Immature natural killer cell (primary cell): Measurements from ENCODE around the gene MCRIP1. TPM values are rescaled to one million over a fixed set of nuclear protein-coding genes. Genes with fewer than 3 reads are reported as not detected.

Experiments used
- DNase-seq, 3 donors: peaks; one replicate each; pipeline ENCODE4 v3.0.0; 2022; ENCODE audit warnings: mixed read lengths in 1 of 3
- H3K27ac Mint-ChIP-seq, 6 donors: one replicate each; pipeline ENCODE4 v1.8.0; 2020; ENCODE audit warnings: mixed read lengths in 6 of 6, mild to moderate bottlenecking in 5 of 6, inconsistent platforms in 4 of 6, moderate library complexity in 3 of 6
- H3K27me3 Mint-ChIP-seq, 3 donors: one replicate each; pipeline ENCODE4 v1.8.0; 2020 to 2021; ENCODE audit warnings: low read depth in 3 of 3, mild to moderate bottlenecking in 3 of 3, mixed read lengths in 3 of 3, moderate library complexity in 3 of 3, inconsistent platforms in 1 of 3
- H3K36me3 Mint-ChIP-seq, 3 donors: one replicate each; pipeline ENCODE4 v1.8.0; 2020; ENCODE audit warnings: mixed read lengths in 3 of 3, inconsistent platforms in 2 of 3, mild to moderate bottlenecking in 2 of 3
- H3K4me1 Mint-ChIP-seq, 2 donors: one replicate each; pipeline ENCODE4 v1.8.0; 2020; ENCODE audit warnings: inconsistent platforms in 2 of 2, mild to moderate bottlenecking in 2 of 2, mixed read lengths in 2 of 2, moderate library complexity in 1 of 2
- H3K4me3 Mint-ChIP-seq, 5 donors: one replicate each; pipeline ENCODE4 v1.8.0; 2020; ENCODE audit warnings: mild to moderate bottlenecking in 5 of 5, mixed read lengths in 5 of 5, inconsistent platforms in 3 of 5, moderate library complexity in 3 of 5
- H3K9me3 Mint-ChIP-seq, 6 donors: one replicate each; pipeline ENCODE4 v1.8.0; 2020; ENCODE audit warnings: mild to moderate bottlenecking in 6 of 6, mixed read lengths in 6 of 6, inconsistent platforms in 4 of 6, moderate library complexity in 3 of 6
- polyA plus RNA-seq, 3 donors: library from polyadenylated mRNA; unstranded; fragments of 300-500 nt; fragmentation: Illumina TruSeq; gene quantifications; one replicate each; pipeline ENCODE4 v1.2.3, GENCODE V29; 2021

The MCRIP1 gene
- polyA plus RNA-seq, 3 donors from 2014 or later = 112 to 178 (median 124) TPM

GRCh38 chr17:81831563-81831956 lies 1.5 kb downstream of the MCRIP1 start:
- peaks cover 6 to 14% (median 9%) of the 10 kb centered on the region in 3 donors for H3K27me3 Mint-ChIP-seq
- DNase-seq = peak in 1 of 3 donors; percentile 20
- H3K36me3 Mint-ChIP-seq = no peaks in the 10 kb centered on the region
- peak overlapping the region; percentile 86 to 93 (median 92) for H3K4me3 Mint-ChIP-seq
- peaks cover 0 to 2% (median 0%) of the 10 kb centered on the region in 6 donors for H3K9me3 Mint-ChIP-seq
- peaks cover 22 to 29% of the 10 kb centered on the region in 2 donors for H3K4me1 Mint-ChIP-seq
- H3K27ac Mint-ChIP-seq = peak overlapping the region; percentile 91 to 98 (median 94)

- DNase-seq = no peak
- Mint-ChIP-seq H3K9me3 (peaks cover 0 to 2% (median 0%) of the 10 kb centered on the region in 6 donors), H3K27ac (peak overlapping the region in 1 of 6 donors; percentile 35), H3K4me1 (peaks cover 27 to 34% of the 10 kb centered on the region in 2 donors), H3K36me3 (no peaks in the 10 kb centered on the region), H3K27me3 (peaks cover 6 to 14% (median 8%) of the 10 kb centered on the region in 3 donors), H3K4me3 (no peak overlapping the region)
These were observed 3.2 kb downstream of the MCRIP1 start for GRCh38 chr17:81829858-81830257.

- H3K4me1 Mint-ChIP-seq = peaks cover 27 to 32% of the 10 kb centered on the region in 2 donors
- no peak overlapping the region for H3K4me3 Mint-ChIP-seq
- peaks cover 6 to 9% (median 8%) of the 10 kb centered on the region in 3 donors for H3K27me3 Mint-ChIP-seq
- H3K9me3 Mint-ChIP-seq = peaks cover 0 to 2% (median 0%) of the 10 kb centered on the region in 6 donors
- H3K27ac Mint-ChIP-seq = peak overlapping the region in 1 of 6 donors; percentile 62
- no peaks in the 10 kb centered on the region for H3K36me3 Mint-ChIP-seq
- DNase-seq = no peak
These were observed 4.4 kb downstream of the MCRIP1 start for GRCh38 chr17:81828656-81829055.

- no peak for DNase-seq
- Mint-ChIP-seq H3K27me3 (peaks cover 0 to 4% (median 0%) of the 10 kb centered on the region in 3 donors), H3K36me3 (no peaks in the 10 kb centered on the region), H3K9me3 (peaks cover 0 to 2% (median 0%) of the 10 kb centered on the region in 6 donors), H3K4me1 (peaks cover 11 to 16% of the 10 kb centered on the region in 2 donors), H3K4me3 (no peak overlapping the region), H3K27ac (peak overlapping the region in 1 of 6 donors; percentile 69)
These were observed 7.1 kb downstream of the MCRIP1 start for GRCh38 chr17:81825841-81826466.

- Mint-ChIP-seq H3K4me3 (no peak overlapping the region), H3K4me1 (peaks cover 11 to 12% of the 10 kb centered on the region in 2 donors), H3K27me3 (peaks cover 0 to 2% (median 0%) of the 10 kb centered on the region in 3 donors), H3K36me3 (no peaks in the 10 kb centered on the region), H3K27ac (no peak overlapping the region), H3K9me3 (peaks cover 0 to 2% (median 0%) of the 10 kb centered on the region in 6 donors)
- no peak for DNase-seq
These were observed 8.5 kb downstream of the MCRIP1 start for GRCh38 chr17:81824595-81824994.

GRCh38 chr17:81823820-81824550 lies 9.1 kb downstream of the MCRIP1 start:
- H3K36me3 Mint-ChIP-seq = no peaks in the 10 kb centered on the region
- H3K4me1 Mint-ChIP-seq = peaks cover 9 to 11% of the 10 kb centered on the region in 2 donors
- H3K27me3 Mint-ChIP-seq = peaks cover 0 to 2% (median 0%) of the 10 kb centered on the region in 3 donors
- H3K4me3 Mint-ChIP-seq = no peak overlapping the region
- no peak for DNase-seq
- no peak overlapping the region for H3K27ac Mint-ChIP-seq
- H3K9me3 Mint-ChIP-seq = peaks cover 0 to 2% (median 0%) of the 10 kb centered on the region in 6 donors

GRCh38 chr17:81822996-81823819 lies 9.9 kb downstream of the MCRIP1 start:
- no peak overlapping the region for H3K27ac Mint-ChIP-seq
- DNase-seq = no peak
- H3K36me3 Mint-ChIP-seq = no peaks in the 10 kb centered on the region
- H3K4me3 Mint-ChIP-seq = no peak overlapping the region
- H3K9me3 Mint-ChIP-seq = peaks cover 0 to 1% (median 0%) of the 10 kb centered on the region in 6 donors
- peaks cover 0 to 2% (median 0%) of the 10 kb centered on the region in 3 donors for H3K27me3 Mint-ChIP-seq
- H3K4me1 Mint-ChIP-seq = peaks cover 5 to 6% of the 10 kb centered on the region in 2 donors

DNA sequence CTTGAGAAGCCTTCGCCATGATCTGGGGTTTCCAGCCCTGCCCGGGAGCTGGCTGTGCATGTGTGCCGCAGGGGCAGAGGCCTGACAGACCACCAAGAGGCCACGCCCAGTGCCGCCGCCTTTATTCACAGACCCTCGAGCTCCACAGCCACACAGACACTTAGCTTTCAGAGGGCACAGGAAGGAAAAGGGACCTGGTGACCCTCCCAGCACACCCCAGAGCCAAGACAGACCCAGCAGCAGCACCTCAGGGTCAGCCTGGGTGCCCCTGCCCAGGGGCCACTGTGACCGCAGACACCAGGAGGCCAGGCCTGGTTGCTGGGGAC lies 10.8 kb downstream of the MCRIP1 start:
- DNase-seq = no peak
- Mint-ChIP-seq H3K27ac (no peak overlapping the region), H3K27me3 (peaks cover 0 to 3% (median 2%) of the 10 kb centered on the region in 3 donors), H3K4me3 (no peak overlapping the region), H3K4me1 (peaks cover 5 to 6% of the 10 kb centered on the region in 2 donors), H3K36me3 (no peaks in the 10 kb centered on the region), H3K9me3 (no peaks in the 10 kb centered on the region)

GRCh38 chr17:81821603-81822311 lies 11.3 kb downstream of the MCRIP1 start:
- DNase-seq = no peak

DNA sequence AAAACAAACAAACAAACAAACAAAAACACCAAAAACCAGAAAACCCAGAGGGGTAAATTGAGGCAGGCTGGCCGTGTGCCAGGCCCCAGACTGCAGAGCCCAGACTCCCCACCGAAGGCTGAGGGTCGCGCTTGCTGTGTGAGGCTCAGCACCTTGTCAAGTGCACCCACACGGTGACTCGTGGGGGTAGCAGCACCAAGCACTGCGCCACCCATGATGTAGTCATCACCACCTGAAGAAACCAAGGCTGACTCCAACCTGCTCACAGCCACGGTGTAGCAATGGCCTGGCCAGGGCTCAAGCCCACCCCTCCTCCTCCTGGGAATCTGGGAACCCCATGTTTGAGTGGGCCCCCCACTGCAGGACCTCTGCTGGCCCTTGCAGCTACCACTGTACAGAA lies 11.9 kb downstream of the MCRIP1 start:
- no peak for DNase-seq
- Mint-ChIP-seq H3K27ac (no peak overlapping the region), H3K4me3 (no peak overlapping the region), H3K36me3 (no peaks in the 10 kb centered on the region), H3K27me3 (peaks cover 0 to 3% (median 2%) of the 10 kb centered on the region in 3 donors), H3K4me1 (peaks cover 3 to 4% of the 10 kb centered on the region in 2 donors), H3K9me3 (no peaks in the 10 kb centered on the region)

More at GRCh38 chr17:81821603-81822311, 11.3 kb downstream of the MCRIP1 start:
- H3K27ac Mint-ChIP-seq = no peak overlapping the region
- H3K4me1 Mint-ChIP-seq = peaks cover 5 to 6% of the 10 kb centered on the region in 2 donors
- H3K9me3 Mint-ChIP-seq = no peaks in the 10 kb centered on the region
- H3K36me3 Mint-ChIP-seq = no peaks in the 10 kb centered on the region
- H3K27me3 Mint-ChIP-seq = peaks cover 0 to 3% (median 2%) of the 10 kb centered on the region in 3 donors
- H3K4me3 Mint-ChIP-seq = no peak overlapping the region

GRCh38 chr17:81819708-81820107 lies 13.4 kb downstream of the MCRIP1 start:
- no peak for DNase-seq
- H3K27me3 Mint-ChIP-seq = peaks cover 0 to 3% (median 2%) of the 10 kb centered on the region in 3 donors
- no peaks in the 10 kb centered on the region for H3K36me3 Mint-ChIP-seq
- no peak overlapping the region for H3K27ac Mint-ChIP-seq
- no peaks in the 10 kb centered on the region for H3K9me3 Mint-ChIP-seq
- H3K4me1 Mint-ChIP-seq = no peaks in the 10 kb centered on the region
- H3K4me3 Mint-ChIP-seq = no peak overlapping the region

DNA sequence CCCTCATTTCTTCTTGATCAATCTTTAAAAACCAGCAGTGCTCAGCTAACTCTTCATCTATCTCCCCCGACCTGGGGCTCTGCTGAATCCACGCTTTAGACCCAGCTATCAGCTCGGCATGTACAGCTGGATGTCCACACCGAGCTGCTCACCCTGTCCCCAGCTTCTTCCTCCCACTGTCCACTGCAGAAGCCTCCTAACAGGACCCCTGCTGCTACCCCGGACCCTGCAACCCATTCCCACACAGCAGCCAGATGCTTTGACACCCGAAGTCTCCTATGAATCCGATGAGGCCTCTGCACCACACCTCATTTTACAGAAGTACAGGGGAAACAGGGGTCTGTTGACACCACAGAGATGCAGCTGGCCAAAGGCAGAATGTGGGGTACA lies 15.3 kb downstream of the MCRIP1 start:
- no peak overlapping the region for H3K27ac Mint-ChIP-seq
- no peaks in the 10 kb centered on the region for H3K36me3 Mint-ChIP-seq
- H3K9me3 Mint-ChIP-seq = no peaks in the 10 kb centered on the region
- H3K27me3 Mint-ChIP-seq = peaks cover 0 to 3% (median 2%) of the 10 kb centered on the region in 3 donors
- no peak for DNase-seq
- H3K4me1 Mint-ChIP-seq = no peaks in the 10 kb centered on the region
- no peak overlapping the region for H3K4me3 Mint-ChIP-seq

- Mint-ChIP-seq H3K4me1 (no peaks in the 10 kb centered on the region), H3K9me3 (no peaks in the 10 kb centered on the region), H3K36me3 (no peaks in the 10 kb centered on the region), H3K4me3 (no peak overlapping the region), H3K27ac (no peak overlapping the region), H3K27me3 (peaks cover 0 to 3% (median 2%) of the 10 kb centered on the region in 3 donors)
- DNase-seq = no peak
These were observed 17.5 kb downstream of the MCRIP1 start for GRCh38 chr17:81815646-81815986.
